Measurements from ENCODE around the gene BEGAIN.

The BEGAIN gene

GRCh38 chr14:100628225-100628624 is 41.0 kb upstream of the BEGAIN start:
- H3K4me3 ChIP-seq (ENCODE audit: low read depth, low read length) = no peak overlapping the region
- in situ Hi-C loops (cut with HindIII; ENCODE audit: low sequenced_read_pairs) = no loop called here
- TF ChIP-seq CTCF (IDR thresholded peaks at IDR 0.05; ENCODE audit: low read depth, low read length) = no peak

GRCh38 chr14:100626614-100627013 is 39.4 kb upstream of the BEGAIN start:
- no peak for TF ChIP-seq CTCF (IDR thresholded peaks at IDR 0.05; ENCODE audit: low read depth, low read length)
- no peak overlapping the region for H3K4me3 ChIP-seq (ENCODE audit: low read depth, low read length)
- no peak for DNase-seq (ENCODE audit: low read depth, low spot score)
- in situ Hi-C loops (cut with HindIII; ENCODE audit: low sequenced_read_pairs) = no loop called here

More at GRCh38 chr14:100628225-100628624, 41.0 kb upstream of the BEGAIN start:
- no peak for DNase-seq (ENCODE audit: low read depth, low spot score)

GRCh38 chr14:100623961-100624360 is 36.7 kb upstream of the BEGAIN start:
- in situ Hi-C loops (cut with HindIII; ENCODE audit: low sequenced_read_pairs) = no loop called here
- H3K4me3 ChIP-seq (ENCODE audit: low read depth, low read length) = no peak overlapping the region
- no peak for DNase-seq (ENCODE audit: low read depth, low spot score)
- TF ChIP-seq CTCF (IDR thresholded peaks at IDR 0.05; ENCODE audit: low read depth, low read length) = no peak

GRCh38 chr14:100623557-100623956 is 36.3 kb upstream of the BEGAIN start:
- H3K4me3 ChIP-seq (ENCODE audit: low read depth, low read length) = no peak overlapping the region

GRCh38 chr14:100622708-100623485 is 35.7 kb upstream of the BEGAIN start:
- in situ Hi-C loops (cut with HindIII; ENCODE audit: low sequenced_read_pairs) = no loop called here
- no peak for TF ChIP-seq CTCF (IDR thresholded peaks at IDR 0.05; ENCODE audit: low read depth, low read length)
- no peak for DNase-seq (ENCODE audit: low read depth, low spot score)
- no peak overlapping the region for H3K4me3 ChIP-seq (ENCODE audit: low read depth, low read length)

More at GRCh38 chr14:100623557-100623956, 36.3 kb upstream of the BEGAIN start:
- no peak for TF ChIP-seq CTCF (IDR thresholded peaks at IDR 0.05; ENCODE audit: low read depth, low read length)
- in situ Hi-C loops (cut with HindIII; ENCODE audit: low sequenced_read_pairs) = no loop called here
- no peak for DNase-seq (ENCODE audit: low read depth, low spot score)

- no peak overlapping the region for H3K4me3 ChIP-seq (ENCODE audit: low read depth, low read length)
- no peak for DNase-seq (ENCODE audit: low read depth, low spot score)
- in situ Hi-C loops (cut with HindIII; ENCODE audit: low sequenced_read_pairs) = no loop called here
- no peak for TF ChIP-seq CTCF (IDR thresholded peaks at IDR 0.05; ENCODE audit: low read depth, low read length)
Measured at GRCh38 chr14:100622224-100622623, 35.0 kb upstream of the BEGAIN start.
